ENCODE measurements around the gene AKAP14.
A peak's percentile ranks its signal among the peaks of the same experiment; 100 is the strongest.
"Not testable (repeated sequence)": the region's sequence is repeated elsewhere in the genome, so short reads cannot be mapped to it uniquely, and the experiment has no call there.

AKAP14 gene

DNA sequence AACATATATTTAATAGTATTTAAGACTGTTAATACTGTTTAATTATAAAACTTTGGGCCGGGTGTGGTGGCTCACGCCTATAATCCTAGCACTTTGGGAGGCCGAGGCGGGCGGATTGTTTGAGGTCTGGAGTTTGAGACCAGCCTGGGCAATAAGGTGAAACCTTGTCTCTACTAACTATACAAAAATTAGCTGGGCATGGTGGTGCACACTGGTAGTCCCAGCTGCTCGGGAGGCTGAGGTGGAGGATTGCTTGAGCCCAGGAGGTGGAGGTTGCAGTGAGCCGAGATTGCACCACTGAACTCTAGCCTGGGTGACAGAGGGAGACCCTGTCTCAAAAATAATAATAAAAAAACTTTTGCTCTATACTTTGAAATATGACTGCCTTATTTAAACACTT, 26.7 kb downstream of the AKAP14 start:
- DNase-seq, result not testable (repeated sequence)

DNA sequence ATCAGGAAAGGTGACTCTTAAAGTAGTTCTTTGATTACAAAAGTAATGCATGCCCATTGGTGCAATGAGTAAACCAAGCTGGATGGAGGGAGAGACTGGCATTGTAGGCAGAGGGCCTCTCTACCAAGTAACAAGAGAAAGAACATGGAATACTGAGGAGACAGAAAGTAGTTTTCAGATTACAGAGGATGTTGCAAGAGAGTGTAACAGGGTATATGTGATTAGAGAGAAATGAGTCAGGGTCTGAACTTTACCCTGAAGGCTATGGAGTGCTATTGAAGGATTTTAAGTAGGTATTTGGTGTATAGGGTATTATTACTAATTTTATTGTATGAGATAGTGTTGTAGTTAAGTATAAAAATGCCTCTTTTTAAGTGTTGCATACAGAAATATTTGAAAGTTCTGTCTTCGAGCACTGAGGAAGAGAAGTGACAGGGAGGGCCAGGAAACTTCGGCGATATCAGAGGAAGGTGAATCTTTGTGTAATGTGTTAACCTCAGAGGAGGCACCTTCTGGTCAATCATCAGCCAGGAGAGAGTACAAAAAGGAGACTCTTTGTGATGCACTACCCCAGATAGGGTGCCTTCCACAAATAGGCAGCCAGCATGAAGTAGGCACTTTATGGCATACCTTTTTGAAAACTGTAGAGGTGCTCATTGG, 39.7 kb downstream of the AKAP14 start:
- DNase-seq, result no peak

DNA sequence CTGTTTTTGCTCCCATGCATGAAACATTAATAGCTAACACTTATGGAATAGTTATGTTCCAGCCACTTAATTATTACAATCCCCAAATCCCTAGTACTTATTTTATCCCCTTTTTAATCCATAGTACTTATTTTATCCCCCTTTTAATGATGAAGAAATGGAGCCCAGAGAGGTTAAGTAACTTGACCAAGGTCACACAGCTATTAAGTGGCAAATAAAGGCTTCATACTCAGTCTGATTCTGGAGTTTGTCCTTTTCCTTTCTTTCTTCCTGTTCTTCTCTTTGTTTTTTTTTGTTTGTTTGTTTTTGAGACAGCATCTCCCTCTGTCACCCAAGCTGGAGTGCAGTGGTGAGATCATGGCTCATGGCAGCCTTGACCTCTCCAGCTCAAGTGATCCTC, 45.6 kb downstream of the AKAP14 start:
- DNase-seq, result no peak

DNA sequence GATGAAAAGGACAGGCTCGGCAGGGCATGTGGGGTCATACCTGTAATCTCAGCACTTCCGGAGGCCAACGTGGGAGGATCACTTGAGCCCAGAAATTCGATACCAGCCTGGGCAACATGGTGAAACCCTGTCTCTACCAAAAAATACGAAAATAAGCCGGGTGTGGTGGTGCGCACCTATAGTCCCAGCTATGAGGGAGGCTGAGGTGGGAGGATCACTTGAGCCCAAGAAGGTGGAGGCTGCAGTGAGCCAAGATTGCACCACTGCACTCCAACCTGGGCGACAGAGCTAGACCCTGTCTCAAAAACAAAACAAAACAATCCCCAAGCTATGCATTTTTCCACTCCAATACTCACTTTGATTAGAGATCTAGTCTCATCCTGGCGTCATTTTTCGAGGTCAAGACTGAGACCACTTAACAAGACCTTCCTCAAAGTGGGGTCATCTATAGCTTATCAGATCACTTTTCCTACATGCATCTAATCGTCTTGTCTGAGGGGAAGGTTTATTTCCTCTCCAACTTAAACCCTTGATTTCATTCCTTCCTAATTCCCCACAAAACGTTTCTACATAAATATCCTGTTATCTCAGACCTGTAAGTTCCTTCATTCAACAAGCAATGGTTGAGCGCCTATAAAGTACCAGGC, 46.6 kb downstream of the AKAP14 start:
- no peak for DNase-seq

DNA sequence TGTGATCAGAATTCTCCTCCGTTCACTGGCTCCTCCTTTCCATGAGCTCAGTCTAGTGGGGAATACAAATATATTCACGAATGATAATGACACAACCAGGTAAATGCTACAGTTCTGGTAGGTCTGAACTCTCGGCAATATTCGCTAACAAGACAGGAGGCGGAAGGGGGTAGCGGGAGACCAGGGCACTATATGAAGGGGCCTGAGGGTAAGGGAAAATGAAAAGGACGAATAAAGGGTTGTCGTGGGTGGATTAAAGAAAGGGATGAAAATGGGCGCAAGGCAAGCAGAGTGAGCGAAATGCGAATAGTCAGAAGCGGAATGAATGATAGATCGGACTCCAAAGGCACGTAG, 47.1 kb downstream of the AKAP14 start:
- no peak for DNase-seq

DNA sequence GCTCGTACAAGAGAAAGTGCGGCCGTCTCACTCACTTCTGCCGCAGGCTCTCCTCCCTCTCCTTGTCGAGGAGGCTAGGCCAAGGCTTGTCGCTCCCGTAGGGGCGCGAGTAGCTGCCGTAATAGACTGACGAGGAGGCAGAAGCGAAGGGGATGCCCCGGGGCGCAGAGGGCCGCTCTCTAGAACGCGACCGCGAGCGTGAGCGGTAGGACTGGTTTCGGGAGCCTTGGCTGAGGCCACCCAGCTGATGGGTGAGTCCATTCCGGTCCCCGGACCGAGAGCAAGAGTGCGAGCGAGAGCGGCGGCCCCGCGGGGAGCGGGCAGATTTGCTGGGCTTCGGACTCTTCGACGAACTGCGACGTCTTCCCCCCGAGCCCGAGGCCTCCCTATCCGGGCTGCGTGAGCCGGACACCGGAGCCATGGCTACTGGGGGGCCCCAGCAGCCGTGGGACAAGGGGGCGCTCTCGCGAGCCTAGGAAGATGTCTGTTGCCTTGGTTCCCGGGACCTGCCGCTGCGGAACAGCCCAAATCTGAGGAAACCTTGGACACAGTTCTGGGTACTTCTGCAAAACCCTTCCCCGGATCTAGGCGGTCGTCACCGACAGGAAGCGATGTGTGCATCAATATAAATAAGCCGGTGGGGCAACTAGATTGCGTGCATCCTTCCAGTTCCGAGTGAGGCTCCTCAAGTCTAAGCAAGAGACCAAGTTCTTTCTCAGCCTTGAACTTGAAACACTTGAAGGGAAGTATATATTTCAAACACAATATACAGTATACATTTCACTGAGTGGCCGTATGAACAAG, 47.7 kb downstream of the AKAP14 start, which contains the start of gene NKAP:
NKAP (minus strand) TSS at position 567 of the 804 bp plus-strand sequence; CDS start at position 421, 146 bp downstream.
- peak; percentile 93 for DNase-seq

DNA sequence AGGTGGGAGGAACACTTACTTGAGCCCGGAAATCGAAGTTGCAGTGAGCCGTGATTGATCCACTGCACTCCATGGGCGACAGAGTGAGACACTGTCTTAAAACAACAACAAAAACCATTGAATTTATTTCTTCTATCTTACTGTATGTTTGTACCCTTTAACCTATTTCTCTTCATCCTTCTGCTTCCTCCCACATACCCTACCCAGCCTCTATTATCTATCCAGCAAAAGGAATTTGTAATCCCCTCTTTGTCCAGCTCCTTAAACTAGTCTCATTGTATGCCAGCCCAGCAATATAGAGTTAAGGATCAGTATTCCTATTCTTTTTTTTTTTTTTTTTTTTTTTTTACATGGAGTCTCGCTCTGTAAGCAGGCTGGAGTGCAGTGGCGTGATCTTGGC, 49.8 kb downstream of the AKAP14 start:
- no peak for DNase-seq

DNA sequence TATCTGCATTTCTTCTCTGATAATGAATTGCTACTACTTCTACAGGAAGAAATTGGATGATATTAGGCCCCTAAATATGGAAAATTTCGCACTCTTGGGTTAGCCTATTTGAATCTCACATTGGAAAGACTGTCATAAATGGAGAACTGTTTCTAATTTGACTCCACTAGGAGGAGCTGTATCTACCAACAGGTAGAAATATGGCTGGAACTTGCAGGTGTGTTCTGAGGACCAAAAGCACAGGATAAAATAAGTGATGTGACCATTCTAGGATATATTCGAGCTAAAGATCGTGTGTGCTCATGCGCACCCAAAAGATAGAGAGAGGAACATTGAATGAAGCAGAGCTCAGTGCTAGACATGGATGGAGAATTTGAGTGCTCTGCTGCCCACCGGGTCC, 52.7 kb downstream of the AKAP14 start:
- DNase-seq, result no peak

DNA sequence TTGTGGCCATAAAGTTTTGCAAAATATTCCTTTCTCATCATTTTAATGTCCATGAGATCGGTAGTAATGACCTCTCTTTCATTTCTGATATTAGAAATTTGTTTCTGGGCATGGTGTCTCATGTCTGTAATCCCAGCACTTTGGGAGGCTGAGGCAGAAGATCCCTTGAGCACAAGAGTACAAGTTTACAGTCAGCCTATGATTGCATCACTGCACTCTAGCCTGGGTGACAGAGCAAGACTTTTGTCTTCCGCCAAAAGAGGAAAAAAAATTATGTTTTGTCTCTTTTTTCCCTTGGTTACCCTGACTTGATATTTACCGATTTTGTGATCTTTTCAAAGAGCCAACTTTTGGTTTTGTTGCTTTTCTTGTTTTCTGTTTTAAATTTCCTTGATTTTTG, 58.7 kb downstream of the AKAP14 start:
- DNase-seq, result no peak

DNA sequence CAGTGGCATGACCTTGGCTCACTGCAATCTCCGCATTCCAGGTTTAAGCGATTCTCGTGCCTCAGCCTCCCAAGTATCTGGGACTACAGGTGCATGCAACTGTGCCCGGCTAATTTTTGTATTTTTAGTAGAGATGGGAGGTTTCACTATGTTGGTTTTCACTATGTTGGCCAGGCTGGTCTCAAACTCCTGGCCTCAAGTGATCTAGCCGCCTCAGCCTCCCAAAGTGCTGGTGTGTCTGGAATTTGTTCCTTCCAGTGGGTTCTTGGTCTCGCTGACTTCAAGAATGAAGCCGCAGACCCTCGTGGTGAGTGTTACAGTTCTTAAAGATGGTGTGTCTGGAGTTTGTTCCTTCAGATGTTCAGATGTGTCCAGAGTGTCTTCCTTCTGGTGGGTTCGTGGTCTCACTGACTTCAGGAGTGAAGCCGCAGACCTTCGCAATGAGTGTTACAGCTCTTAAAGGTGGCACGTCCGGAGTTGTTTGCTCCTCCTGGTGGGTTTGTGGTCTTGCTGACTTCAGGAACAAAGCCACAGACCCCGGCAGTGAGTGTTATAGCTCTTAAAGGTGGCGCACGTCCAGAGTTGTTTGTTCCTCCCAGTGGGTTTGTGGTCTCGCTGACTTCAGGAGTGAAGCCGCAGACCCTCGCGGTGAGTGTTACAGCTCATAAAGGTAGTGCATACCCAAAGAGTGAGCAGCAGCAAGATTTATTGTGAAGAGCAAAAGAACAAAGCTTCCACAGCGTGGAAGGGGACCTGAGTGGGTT, 60.3 kb downstream of the AKAP14 start:
- DNase-seq, result not testable (repeated sequence)

DNA sequence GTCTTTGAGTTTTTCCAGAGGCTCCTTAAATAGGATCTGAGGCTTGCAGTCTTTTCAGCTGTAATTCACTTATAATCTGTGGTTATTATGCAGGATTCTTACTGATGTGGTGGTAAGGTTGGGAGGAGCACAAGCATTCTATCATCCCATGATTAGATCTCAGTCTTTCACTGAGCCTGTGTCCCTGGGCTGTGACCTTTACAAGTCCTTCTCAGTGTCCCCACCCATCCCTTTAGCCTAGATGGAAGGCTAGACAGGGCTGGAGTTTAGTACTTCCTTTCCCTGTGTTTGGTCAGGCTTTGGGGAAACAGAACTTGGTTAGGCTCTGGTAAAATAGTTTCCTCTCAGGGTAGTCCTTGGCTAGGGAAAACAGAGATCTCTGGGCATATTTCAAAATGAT, 64.9 kb downstream of the AKAP14 start:
- DNase-seq, result no peak

DNA sequence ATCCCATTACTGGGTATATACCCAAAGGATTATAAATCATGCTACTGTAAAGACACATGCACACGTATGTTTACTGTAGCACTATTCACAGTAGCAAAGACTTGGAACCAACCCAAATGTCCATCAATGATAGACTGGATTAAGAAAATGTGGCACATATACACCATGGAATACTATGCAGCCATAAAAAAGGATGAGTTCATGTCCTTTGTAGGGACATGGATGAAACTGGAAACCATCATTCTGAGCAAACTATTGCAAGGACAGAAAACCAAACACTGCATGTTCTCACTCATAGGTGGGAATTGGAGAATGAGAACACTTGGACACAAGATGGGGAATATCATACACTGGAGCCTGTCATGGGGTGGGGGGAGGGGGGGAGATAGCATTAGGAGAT, 71.1 kb downstream of the AKAP14 start:
- DNase-seq, result not testable (repeated sequence)
